OCI-M2 (cell line): ENCODE measurements around the gene ZNF764.
A peak's percentile ranks its signal among the peaks of the same experiment; 100 is the strongest.
"Not testable (repeated sequence)": the region's sequence is repeated elsewhere in the genome, so short reads cannot be mapped to it uniquely, and the experiment has no call there.

Source experiments
- DNase-seq: peaks from one replicate; lab custom pipeline; 2025; ENCODE audit not compliant: unreplicated experiment; lab: John Stamatoyannopoulos, UW

ZNF764 gene

DNA sequence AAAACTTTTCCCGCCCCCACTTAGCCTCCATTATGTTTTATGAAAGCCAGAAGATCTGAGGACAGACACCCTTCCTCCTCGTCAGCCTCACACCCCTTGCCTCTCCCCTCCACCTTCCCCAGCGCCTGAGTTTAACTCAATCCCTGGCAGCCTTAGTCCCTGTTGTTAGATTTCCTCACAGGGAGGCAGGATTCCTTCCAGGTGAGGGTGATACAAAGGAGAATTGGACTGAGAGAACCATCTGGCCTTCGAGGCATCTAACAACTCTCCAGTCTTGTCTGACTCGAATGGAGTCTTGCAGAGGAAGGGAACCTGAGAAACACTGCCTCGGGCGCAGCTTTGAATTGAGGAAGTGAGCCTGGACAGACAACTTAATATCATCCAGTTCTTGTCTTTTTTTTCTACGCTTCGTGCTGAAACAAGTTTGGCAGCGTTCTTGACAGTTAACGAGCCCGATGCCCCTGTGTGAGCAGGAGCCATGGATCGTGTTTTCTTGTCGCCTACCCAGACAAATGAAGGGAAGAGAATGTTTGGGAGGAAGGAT is 30.5 kb downstream of the ZNF764 start:
- no peak for DNase-seq

DNA sequence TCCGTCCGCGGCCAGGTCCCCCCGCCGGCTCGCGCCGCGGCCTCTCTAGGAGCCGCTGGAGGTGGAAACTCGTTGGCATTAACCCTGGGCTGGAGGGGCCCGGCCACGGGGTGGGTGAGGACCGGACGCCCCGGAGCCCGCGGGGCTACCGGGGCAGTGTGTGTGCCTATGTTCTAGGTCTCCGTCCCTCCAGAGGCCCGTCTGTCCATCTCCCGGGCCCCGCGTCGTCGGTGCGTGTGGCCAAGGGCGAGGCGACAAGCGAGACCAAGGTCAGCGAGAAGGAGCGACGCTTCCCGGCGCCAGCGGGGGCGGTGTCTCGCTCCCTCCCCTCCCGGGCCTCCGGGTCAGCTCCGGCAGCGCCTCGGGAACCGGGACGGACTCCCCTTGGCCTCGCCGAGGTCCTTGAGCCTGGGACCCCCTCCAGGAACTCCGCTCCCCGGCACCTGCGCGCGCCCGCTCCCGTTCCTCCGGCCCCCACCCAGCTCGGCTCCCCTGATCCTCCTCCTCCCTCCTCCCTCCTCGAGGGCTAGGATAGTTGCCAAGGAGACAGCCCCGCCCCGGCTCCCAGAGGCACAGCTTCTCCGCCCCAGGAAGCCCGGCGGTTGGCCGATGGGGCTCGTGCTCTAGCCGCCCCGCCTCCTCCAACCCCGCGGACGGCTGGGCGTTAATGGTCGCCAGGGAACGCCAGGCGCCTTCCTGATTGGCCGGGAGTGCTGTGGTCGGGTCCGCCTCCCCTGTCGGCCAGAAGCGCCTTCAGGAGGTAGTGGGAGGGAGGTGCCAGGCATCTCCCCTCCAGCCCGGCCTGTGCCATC is 31.1 kb downstream of the ZNF764 start:
- DNase-seq, result peak; percentile 72

DNA sequence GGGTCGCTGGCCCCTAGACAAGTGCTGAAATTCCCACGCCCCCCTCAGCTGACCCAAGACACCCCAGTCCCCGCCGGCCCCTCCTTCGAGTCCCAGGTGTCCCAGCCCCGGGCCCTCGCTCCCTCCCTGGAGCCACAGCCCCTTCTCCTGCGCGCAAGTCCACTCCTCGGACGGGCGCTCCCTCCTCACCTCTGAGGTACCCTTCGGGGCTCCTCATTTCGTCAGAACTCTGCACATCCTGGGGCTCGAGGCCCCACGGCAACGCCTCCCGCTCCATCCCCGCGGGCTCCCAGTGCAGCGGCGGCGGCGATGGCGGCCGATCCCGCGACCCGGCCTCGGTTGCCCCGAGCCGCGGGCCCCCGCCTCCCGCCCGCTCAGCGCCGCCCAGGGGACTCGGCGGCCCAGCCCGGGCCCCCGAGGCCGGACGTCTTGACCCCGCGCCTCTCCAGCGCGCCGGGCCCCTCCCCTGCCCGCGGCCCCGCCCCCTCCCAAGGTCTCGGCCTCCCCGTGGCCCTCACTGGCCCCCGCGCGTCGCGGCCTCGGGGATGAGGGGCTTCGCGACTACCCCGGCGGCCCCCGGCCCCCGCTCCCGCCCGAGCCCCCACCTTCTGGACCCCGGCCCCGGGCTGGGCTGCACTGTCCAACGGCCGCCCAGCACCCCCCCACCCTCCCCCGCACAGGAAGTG is 31.9 kb downstream of the ZNF764 start, which contains the start of gene ZNF768:
TSS of gene ZNF768 (minus strand) at position 430 of the 686 bp plus-strand sequence. CDS start at position 277, 153 bp downstream.
- no peak for DNase-seq

DNA sequence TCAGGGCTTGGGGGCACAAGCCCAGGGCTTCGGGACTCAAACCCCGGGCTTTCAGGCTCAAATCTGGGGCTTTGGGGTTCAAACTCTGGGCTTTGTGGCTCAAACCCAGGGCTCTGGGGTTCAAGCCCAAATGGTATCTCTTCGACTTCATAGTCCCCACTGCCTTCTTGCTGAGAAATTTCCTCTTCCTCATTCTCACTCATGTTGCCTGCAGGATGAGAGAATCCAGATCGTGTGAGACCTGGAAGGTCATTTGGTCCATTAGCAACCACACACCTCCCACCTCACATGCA is 32.4 kb downstream of the ZNF764 start:
- no peak for DNase-seq

DNA sequence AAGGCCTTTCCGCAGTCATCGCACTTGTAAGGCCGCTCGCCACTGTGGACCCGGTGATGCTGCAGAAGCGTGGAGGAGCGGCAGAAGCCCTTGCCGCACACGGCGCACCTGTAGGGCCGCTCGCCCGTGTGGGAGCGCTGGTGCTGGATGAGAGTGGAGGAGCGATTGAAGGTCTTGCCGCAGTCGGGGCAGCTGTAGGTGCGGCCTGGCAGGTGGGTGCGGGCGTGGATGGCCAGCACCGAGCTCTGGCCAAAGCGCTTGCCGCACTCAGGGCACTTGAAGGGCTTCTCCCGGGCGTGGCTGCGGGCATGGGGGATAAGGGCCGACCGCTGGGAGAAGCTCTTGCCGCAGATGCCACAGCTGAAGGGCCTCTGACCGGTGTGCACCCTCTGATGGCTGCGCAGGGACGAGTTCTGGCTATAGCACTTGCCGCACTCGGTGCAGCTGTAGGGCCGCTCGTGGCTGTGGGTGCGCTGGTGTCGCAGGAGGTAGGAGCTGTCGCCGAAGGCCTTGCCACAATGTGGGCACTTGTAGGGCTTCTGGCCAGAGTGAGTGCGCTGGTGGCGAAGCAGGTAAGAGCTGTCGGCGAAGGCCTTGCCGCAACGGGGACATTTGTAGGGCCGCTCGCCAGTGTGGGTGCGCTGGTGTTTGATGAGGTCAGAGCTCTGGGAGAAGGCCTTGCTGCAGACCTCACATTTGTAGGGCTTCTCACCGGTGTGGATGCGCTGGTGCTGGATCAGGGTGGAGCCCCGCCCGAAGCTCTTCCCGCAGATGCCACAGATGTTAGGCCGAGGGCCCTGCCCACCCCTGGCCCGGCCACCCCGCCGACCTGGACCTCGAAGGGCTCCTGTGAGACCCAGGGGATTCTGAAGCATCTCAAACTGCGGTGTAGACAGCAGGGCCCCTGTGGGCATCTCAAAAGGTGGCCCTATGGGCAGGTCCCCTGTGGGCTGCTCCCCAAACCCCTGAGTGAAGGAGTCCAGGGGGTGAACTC is 33.3 kb downstream of the ZNF764 start:
- no peak for DNase-seq

DNA sequence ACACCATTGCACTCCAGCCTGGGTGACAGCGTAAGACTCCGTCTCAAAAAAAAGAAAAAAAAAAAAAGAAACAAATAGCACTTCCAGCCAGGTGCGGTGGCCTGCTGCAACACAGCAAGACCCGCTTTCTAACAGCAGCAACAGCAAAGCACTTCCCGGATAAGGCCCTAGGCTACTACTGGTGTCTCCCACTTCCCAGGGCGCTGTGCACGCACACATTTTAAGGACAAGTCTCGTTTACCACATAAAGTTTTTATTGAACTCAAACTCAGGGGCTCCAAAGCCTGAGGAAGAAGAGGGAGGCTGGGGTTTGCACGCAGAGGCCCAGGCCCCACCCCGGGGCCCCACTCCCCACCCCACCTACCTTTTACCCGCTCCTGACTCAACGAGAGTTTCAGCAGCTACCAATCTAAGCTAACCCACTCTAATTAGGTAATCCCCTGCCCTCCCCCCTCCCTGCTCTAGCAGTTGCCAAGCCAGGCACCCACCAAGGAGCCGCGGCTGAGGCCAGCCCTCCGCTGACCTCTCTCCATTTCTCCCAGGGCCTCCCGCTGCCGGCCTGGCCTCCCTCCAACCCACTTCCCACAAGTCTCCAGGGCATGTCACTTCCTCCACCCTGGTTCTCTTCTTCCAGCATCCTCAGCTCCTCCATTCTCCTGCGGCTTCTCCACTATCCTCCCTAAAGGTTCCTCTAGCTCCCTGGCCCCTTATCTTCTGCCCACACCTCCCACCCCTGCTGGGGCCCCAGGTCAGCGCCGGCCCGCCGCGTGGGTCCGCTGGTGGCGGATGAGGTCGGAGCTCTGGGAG is 34.2 kb downstream of the ZNF764 start:
- DNase-seq, result no peak

DNA sequence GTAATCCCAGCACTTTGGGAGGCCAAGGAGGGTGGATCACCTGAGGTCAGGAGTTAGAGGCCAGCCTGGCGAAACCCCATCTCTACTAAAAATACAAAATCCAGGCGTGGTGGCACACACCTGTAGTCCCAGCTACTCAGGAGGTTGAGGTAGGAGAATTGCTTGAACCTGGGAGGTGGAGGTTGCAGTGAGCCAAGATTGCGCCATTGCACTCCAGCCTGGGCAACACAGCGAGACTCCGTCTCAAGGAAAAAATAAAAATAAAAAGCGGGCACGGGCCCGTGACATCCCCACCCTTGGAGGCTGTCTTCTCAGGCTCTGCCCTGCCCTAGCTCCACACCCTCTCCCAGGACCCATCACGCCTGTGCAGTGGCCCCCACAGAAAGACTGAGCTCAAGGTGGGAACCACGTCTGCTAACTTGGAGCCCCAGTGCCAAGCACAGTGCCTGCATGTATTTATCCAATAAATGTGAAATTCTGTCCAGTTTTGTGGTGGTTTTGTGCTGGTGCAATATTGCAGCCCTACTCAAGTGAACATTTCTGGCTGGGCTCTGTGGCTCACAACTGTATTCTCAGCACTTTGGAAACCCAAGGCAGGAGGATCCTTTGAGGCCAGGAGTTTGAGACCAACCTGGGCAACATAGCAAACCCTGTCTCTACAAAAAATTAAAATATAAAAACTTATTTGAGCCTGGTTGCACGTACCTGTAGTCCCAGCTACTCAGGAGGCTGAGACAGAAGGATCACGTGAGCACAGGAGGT is 35.3 kb downstream of the ZNF764 start:
- not testable (repeated sequence) for DNase-seq

DNA sequence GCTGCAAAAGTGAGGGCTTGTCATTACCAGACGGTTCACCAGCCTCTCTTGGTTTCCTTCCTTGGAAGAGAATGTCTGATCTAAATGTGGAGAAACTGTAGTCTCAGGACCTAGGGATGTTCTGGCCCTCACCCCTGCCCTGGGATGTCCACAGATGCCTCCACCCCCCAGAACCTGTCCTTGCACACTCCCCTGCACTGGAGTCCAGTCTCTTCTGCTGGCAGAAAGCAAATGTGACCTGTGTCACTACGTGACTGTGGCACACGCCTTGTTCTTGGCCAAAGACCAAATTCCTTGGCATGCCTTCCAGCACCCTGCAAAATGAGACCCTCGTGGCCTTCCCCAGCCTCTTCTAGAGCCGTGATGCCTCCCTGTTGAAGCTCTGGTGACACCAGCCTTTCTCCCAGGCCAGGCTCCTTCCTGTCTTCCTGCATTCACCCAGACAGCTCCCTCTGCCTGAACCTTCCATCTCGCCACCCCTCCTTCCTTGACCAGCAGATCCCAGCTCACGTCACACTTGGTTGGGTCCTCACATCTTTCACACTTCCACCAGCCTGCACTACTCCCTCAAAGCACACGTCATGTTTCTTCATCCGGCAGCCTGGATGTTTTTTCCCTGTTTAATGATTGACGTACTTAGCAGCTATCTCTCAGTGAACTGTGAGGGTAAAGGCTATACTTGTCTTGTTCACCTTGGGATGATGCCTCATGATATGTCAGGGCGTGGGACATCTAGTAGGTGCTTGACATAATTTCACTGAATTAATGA is 36.1 kb downstream of the ZNF764 start:
- no peak for DNase-seq

DNA sequence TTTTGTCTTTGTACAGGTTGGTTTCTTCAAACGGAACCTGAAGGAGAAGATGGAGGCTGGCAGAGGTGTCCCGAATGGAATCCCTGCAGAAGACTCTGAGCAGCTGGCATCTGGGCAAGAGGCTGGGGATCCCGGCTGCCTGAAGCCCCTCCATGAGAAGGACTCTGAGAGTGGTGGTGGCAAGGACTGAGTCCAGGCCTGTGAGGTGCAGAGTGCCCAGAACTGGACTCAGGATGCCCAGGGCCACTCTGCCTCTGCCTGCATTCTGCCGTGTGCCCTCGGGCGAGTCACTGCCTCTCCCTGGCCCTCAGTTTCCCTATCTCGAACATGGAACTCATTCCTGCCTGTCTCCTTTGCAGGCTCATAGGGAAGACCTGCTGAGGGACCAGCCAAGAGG is 36.7 kb downstream of the ZNF764 start:
- DNase-seq, result no peak

DNA sequence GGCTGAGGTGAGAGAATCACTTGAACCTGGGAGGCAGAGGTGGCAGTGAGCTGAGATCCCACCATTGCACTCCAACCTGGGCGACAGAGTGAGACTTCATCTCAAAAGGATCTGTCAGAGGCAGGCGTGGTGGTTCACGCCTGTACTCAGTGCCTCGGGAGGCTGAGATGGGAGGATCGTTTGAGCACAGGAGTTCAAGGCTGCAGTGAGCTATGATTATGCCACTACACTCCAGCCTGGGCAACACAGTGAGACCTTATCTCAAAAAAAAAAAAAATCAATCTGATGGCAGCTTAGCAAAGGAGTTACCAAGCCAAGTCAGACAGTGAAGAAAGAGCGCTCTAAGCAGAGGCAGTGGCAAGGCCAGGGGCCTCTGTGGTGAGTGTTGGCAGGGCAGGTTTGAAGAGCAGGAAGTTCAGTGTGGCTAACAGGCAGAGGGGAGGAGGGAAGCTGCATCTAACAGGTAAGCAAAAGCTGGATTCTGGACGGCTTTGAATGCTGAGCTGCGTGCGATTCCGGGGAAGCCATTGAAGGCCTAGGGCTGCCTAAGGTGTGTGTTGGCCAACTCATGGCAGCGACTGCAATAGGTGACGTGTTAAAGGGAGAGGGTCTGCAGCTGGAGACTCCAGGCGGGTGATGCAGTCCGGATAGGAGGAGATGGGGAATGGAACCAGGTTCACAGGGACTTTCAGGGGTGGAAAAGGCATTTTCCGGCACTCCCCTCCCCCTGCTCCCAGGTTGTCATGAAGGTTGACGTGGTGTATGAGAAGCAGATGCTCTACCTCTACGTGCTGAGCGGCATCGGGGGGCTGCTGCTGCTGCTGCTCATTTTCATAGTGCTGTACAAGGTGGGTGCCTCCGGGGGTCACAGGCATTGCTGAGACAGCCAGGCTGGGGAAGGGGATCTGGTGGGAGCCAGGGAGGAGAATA is 38.8 kb downstream of the ZNF764 start:
- no peak for DNase-seq

DNA sequence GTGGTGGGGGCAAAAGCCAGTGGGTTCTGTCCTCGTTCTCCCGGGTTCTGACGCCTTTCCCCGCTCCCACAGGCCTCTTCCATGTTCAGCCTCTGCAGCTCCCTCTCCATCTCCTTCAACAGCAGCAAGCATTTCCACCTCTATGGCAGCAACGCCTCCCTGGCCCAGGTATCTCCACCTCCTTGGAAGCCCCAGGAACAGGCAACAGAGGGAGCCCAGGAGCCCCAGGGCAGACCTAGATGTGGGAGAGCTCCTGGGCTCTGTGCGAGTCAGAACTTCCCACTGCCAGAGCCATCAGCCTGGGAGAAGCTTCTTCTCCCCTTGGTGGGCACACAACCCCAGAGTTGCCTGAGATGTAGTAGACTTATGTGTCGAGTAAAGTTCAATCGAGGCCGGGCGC is 39.6 kb downstream of the ZNF764 start:
- no peak for DNase-seq

DNA sequence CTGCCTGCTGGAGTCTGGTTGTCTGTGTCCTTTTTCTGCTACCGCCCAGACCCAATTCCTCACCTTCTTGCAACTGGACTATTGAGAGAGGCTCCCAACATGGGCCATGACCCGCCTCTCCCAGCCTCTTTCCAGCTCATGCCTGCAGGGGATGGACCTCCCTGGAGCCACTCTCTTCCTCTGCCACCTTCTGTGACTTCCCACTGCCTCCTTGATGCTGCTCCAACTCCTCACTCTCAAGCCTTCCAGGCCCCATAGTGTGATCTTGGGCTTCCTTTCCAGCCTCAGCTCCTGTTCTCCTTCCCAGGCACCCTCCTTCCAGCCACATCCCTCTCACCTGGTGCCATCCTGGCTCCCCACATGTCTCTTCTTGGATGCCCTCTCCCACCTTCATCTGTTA is 42.9 kb downstream of the ZNF764 start:
- DNase-seq, result no peak

DNA sequence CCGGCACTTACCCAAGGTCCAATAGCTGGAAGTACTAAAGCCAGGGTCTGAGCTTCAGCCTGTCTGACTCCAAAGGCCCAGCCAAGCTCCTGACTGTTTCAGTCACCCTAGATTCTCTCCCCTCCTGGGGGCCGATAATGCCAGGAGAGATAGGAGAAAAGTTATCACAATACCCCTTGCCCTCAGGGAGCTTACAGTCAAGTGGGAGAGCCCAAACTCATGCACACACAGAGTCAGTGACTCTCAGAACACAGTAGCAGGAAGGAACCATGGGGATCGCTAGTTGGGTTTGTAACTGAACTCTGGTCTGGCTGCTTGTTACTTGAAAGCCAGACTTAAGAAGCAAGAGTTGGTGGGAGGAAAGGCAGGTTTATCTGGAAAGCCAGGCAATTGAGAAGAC is 46.7 kb downstream of the ZNF764 start:
- DNase-seq, result no peak

DNA sequence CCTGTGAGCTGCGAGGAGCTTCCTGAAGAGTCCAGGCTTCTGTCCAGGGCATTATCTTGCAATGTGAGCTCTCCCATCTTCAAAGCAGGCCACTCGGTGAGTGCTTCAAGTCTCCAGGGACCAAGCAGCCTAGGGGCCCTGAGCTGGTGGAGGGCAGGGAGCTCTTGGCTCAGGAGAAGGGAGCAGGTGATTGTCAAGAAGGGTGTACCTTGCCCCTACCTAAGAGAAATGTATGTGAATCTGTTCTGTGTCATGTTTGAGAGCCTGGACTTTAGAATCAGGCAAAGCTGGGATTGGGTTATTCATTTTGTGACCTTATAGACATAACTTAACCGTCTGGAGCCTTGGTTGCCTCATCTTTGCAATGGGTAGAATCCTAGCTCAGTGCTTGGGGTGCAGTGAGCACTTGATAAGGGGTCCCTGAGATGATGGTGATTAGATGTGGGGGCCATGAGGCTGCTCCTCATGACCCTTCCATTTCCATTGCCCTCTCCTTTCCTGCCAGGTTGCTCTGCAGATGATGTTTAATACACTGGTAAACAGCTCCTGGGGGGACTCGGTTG is 47.7 kb downstream of the ZNF764 start:
- no peak for DNase-seq

DNA sequence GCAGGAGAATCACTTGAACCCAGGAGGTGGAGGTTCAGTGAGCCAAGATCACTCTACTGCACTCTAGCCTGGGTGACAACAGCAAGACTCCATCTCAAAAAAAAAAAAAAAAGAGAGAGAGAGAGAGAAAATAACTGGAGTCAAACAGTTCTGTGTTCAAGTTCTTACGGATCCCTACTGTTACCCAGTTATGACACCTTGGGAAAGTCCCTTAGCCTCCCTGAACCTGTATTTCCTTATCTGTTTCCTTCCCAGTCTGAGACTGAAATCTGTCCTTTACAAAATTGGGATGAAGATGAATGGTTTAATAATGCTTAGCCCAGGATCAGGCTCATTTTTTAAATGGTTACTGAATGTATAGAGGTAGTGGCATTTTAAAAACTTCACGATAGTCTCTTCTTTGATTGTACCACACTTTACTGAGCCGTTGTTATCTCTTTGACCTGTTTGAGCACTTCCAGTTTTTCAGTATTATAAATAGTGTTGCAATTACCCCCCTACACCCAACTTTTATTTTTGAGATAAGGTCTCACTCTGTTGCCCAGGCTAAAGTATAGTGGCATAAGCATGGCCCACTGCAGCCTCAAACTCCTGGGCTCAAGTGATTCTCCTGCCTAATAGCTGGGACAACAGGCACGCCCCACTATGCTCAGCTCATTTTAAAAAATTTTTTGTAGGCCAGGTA is 49.0 kb downstream of the ZNF764 start:
- DNase-seq, result no peak
